Measurements from ENCODE around the gene MRPS34.

- TF ChIP-seq CTCF (conservative IDR thresholded peaks at IDR 0.05; ENCODE audit: low read depth, low read length): no peak
- no peak for TF ChIP-seq EZH2 (IDR thresholded peaks at IDR 0.05; ENCODE audit: borderline replicate concordance, low read depth, low read length, poor library complexity, severe bottlenecking)
Measured at GRCh38 chr16:1766231-1766630, 6.7 kb downstream of the MRPS34 start.
